HG02571 (cell line): ENCODE results near the gene SAP30BP.

ENCODE experiments used
- ATAC-seq: cut with Tn5 transposase; IDR thresholded peaks from one replicate; pipeline ENCODE4 v1.9.1; 2021; ENCODE audit warnings: mild to moderate bottlenecking, moderate library complexity; ENCODE audit not compliant: unreplicated experiment

Gene SAP30BP

DNA sequence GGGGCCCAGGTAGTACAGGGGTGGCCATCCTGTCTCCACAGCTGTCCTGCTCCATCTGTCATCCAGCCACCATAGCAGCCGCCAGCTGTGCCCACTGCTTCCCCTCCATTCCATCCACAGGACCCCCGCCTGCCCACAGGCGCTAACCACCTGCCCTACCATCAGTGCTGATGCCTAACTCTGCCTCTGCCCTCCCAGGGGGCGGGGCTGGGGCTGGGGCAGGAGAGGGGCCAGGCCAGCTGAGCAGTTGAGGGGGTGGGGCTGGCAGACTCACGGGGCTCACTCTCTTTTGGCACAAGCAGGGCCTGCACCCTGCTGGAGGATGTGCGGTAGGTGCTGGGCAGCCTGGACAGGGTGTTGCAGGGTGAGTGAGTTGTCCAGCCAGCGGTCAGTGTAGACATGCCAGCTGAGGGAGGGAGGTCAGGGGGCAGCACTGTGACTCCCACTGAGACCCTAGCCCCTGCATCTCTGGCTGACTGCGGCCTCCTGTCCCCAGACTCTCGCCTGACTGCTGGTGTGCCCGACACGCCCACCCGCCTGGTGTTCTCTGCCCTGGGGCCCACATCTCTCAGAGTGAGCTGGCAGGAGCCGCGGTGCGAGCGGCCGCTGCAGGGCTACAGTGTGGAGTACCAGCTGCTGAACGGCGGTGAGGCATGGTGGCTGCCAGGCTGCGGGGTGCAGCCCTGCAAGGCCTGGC, 88.2 kb downstream of the SAP30BP start:
- no peak for ATAC-seq

DNA sequence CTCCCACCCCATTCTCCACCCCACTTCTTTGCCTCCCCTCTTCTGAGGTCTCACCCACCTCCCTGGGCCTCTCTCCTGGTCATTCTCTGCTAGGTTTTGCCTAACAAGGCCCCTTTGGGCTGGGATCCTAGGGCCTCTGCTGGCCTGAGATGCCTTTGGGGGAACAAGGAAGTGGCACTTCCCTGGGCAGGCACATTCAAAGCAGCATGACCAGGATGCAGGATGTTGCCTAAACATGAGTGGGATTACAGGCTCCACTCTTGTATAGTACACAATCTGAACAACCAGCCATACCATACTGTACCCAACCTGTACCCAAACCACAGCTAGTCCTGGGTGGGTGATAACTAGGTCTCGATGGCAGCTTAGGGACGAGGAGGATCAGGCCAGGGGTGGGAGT, 88.9 kb downstream of the SAP30BP start:
- no peak for ATAC-seq

DNA sequence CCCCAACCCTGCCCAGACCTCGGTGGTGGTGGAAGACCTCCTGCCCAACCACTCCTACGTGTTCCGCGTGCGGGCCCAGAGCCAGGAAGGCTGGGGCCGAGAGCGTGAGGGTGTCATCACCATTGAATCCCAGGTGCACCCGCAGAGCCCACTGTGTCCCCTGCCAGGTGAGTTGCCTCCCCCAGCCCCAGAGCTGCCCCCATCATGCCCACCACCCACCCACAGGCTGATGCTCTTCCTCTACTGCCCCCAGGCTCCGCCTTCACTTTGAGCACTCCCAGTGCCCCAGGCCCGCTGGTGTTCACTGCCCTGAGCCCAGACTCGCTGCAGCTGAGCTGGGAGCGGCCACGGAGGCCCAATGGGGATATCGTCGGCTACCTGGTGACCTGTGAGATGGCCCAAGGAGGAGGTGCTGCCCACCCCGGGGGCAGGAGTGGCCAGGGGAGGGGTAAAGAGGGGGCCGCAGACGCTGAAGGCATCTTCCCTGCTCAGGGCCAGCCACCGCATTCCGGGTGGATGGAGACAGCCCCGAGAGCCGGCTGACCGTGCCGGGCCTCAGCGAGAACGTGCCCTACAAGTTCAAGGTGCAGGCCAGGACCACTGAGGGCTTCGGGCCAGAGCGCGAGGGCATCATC, 89.4 kb downstream of the SAP30BP start:
- no peak for ATAC-seq

DNA sequence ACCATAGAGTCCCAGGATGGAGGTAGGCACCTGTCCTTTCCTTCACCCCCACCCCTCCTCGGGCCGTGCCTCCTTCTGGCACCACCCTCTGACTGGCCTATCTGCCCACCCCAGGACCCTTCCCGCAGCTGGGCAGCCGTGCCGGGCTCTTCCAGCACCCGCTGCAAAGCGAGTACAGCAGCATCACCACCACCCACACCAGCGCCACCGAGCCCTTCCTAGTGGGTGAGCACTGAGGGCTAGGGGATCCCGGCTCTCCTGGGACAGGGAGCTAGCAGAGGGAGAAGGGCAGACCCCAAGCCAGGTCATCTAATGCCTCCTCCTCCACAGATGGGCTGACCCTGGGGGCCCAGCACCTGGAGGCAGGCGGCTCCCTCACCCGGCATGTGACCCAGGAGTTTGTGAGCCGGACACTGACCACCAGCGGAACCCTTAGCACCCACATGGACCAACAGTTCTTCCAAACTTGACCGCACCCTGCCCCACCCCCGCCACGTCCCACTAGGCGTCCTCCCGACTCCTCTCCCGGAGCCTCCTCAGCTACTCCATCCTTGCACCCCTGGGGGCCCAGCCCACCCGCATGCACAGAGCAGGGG, 90.0 kb downstream of the SAP30BP start:
- no peak for ATAC-seq
